IPS-11a (cell line): ENCODE measurements around the gene MAPKAPK2.
A peak's percentile ranks its signal among the peaks of the same experiment; 100 is the strongest.
"Not testable (repeated sequence)": the region's sequence is repeated elsewhere in the genome, so short reads cannot be mapped to it uniquely, and the experiment has no call there.

Experiments
- H3K4me3 ChIP-seq: one replicate; pipeline ENCODE4 v1.5.1; 2013; ENCODE audit warnings: low read depth, low read length, control low read depth

The MAPKAPK2 gene

GRCh38 chr1:206684478-206685333 is at the start of gene MAPKAPK2:
Gene MAPKAPK2, plus strand, starts transcription at chr1:206684905. Its CDS starts 325 bp downstream, at chr1:206685230.
- H3K4me3 ChIP-seq: peak within 1 kb of the TSS; percentile 78

- peak within 1 kb of the TSS; percentile 75 for H3K4me3 ChIP-seq
Measured at GRCh38 chr1:206635080-206635977, 49.4 kb upstream of the MAPKAPK2 start, which contains the start of gene DYRK3. Gene DYRK3, plus strand, starts transcription at chr1:206635536. Its CDS starts 168 bp downstream, at chr1:206635704.

GRCh38 chr1:206635978-206636345 is 48.7 kb upstream of the MAPKAPK2 start:
- peak overlapping the region; percentile 75 for H3K4me3 ChIP-seq

GRCh38 chr1:206636671-206637070 is 48.0 kb upstream of the MAPKAPK2 start:
- H3K4me3 ChIP-seq: no peak overlapping the region

- no peak overlapping the region for H3K4me3 ChIP-seq
Measured at GRCh38 chr1:206637605-206638004, 47.1 kb upstream of the MAPKAPK2 start.

GRCh38 chr1:206642074-206642473 is 42.6 kb upstream of the MAPKAPK2 start:
- not testable (repeated sequence) for H3K4me3 ChIP-seq

- no peak overlapping the region for H3K4me3 ChIP-seq
Measured at GRCh38 chr1:206643118-206643698, 41.5 kb upstream of the MAPKAPK2 start.

GRCh38 chr1:206646504-206646903 is 38.2 kb upstream of the MAPKAPK2 start:
- H3K4me3 ChIP-seq: no peak overlapping the region

- H3K4me3 ChIP-seq: no peak overlapping the region
Measured at GRCh38 chr1:206647224-206647623, 37.5 kb upstream of the MAPKAPK2 start.

- H3K4me3 ChIP-seq: no peak overlapping the region
Measured at GRCh38 chr1:206649261-206649921, 35.3 kb upstream of the MAPKAPK2 start.

GRCh38 chr1:206651014-206651413 is 33.7 kb upstream of the MAPKAPK2 start:
- H3K4me3 ChIP-seq: no peak overlapping the region

- H3K4me3 ChIP-seq: no peak overlapping the region
Measured at GRCh38 chr1:206651958-206652890, 32.5 kb upstream of the MAPKAPK2 start.

GRCh38 chr1:206653715-206654459 is 30.8 kb upstream of the MAPKAPK2 start:
- H3K4me3 ChIP-seq: no peak overlapping the region

- no peak overlapping the region for H3K4me3 ChIP-seq
Measured at GRCh38 chr1:206654828-206655227, 29.9 kb upstream of the MAPKAPK2 start.

- H3K4me3 ChIP-seq: no peak overlapping the region
Measured at GRCh38 chr1:206655471-206655882, 29.2 kb upstream of the MAPKAPK2 start.

- no peak overlapping the region for H3K4me3 ChIP-seq
Measured at GRCh38 chr1:206656936-206657335, 27.8 kb upstream of the MAPKAPK2 start.

- no peak overlapping the region for H3K4me3 ChIP-seq
Measured at GRCh38 chr1:206657751-206658150, 27.0 kb upstream of the MAPKAPK2 start.

- H3K4me3 ChIP-seq: no peak overlapping the region
Measured at GRCh38 chr1:206658264-206658980, 26.3 kb upstream of the MAPKAPK2 start.
